Loucy (cell line): Measurements from ENCODE around the gene RAMAC.
"Not testable (repeated sequence)": the region's sequence is repeated elsewhere in the genome, so short reads cannot be mapped to it uniquely, and the experiment has no call there.

ENCODE experiments used
- H2AFZ ChIP-seq: fragments of 200-600 bp; sonication (generic); 2 replicates; pipeline ENCODE4 v1.6.0; 2016; ENCODE audit warnings: antibody characterized with exemption, mild to moderate bottlenecking, low read length, moderate library complexity
- H3F3A ChIP-seq: fragments of 200-600 bp; 2 replicates; pipeline ENCODE4 v1.6.0; 2016; ENCODE audit warnings: antibody characterized with exemption, low read depth, mild to moderate bottlenecking
- H3K27me3 ChIP-seq: fragments of 200-600 bp; sonication (generic); 2 replicates; pipeline ENCODE4 v1.6.1; 2014; ENCODE audit warnings: low read length, mild to moderate bottlenecking; ENCODE audit not compliant: insufficient read depth, poor library complexity, severe bottlenecking
- H3K36me3 ChIP-seq: fragments of 200-600 bp; sonication (generic); 2 replicates; pipeline ENCODE4 v1.6.1; 2016; ENCODE audit warnings: low read length; ENCODE audit not compliant: insufficient read depth
- H3K4me1 ChIP-seq: fragments of 200-600 bp; sonication (generic); 2 replicates; pipeline ENCODE4 v1.5.1; 2014; ENCODE audit warnings: low read length, mild to moderate bottlenecking; ENCODE audit not compliant: insufficient read depth, poor library complexity, severe bottlenecking
- H3K4me2 ChIP-seq: fragments of 200-600 bp; sonication (generic); 2 replicates; pipeline ENCODE4 v1.6.0; 2014; ENCODE audit warnings: antibody characterized with exemption, low read length, low read depth, mild to moderate bottlenecking; ENCODE audit not compliant: poor library complexity, severe bottlenecking
- H3K4me3 ChIP-seq: fragments of 200-600 bp; sonication (generic); 2 replicates; pipeline ENCODE4 v1.5.1; 2014; ENCODE audit warnings: low read length, mild to moderate bottlenecking, mixed read lengths; ENCODE audit not compliant: poor library complexity, severe bottlenecking
- H3K79me2 ChIP-seq: fragments of 200-600 bp; sonication (generic); 2 replicates; pipeline ENCODE4 v1.6.1; 2014; ENCODE audit warnings: low read length; ENCODE audit not compliant: insufficient read depth
- H3K9ac ChIP-seq: fragments of 200-600 bp; sonication (generic); 2 replicates; pipeline ENCODE4 v1.6.0; 2014; ENCODE audit warnings: mild to moderate bottlenecking, low read depth, low read length, moderate library complexity; ENCODE audit not compliant: poor library complexity, severe bottlenecking
- H3K9me2 ChIP-seq: fragments of 200-600 bp; sonication (generic); replicated peaks from 2 replicates; pipeline ENCODE4 v1.6.1; 2016; ENCODE audit warnings: low read depth, low read length, mixed read lengths
- H3K9me3 ChIP-seq: fragments of 200-600 bp; sonication (generic); 2 replicates; pipeline ENCODE4 v1.6.1; 2014; ENCODE audit warnings: mild to moderate bottlenecking, antibody characterized with exemption, low read length, low read depth; ENCODE audit not compliant: insufficient read depth
- H4K20me1 ChIP-seq: fragments of 200-600 bp; sonication (generic); 2 replicates; pipeline ENCODE4 v1.6.0; 2014; ENCODE audit warnings: antibody characterized with exemption, low read length, mild to moderate bottlenecking; ENCODE audit not compliant: insufficient read depth, poor library complexity, severe bottlenecking
- CTCF ChIP-seq: fragments of 200-600 bp; sonication (generic); conservative IDR thresholded peaks from 2 replicates; pipeline ENCODE4 v1.5.1; 2014; ENCODE audit warnings: mild to moderate bottlenecking, antibody characterized with exemption, low read length
- EZH2phosphoT487 ChIP-seq: fragments of 200-600 bp; IDR thresholded peaks from 2 replicates; pipeline ENCODE4 v1.6.1; 2018; ENCODE audit warnings: antibody characterized with exemption, mild to moderate bottlenecking, moderate library complexity, borderline replicate concordance

RAMAC gene

DNA sequence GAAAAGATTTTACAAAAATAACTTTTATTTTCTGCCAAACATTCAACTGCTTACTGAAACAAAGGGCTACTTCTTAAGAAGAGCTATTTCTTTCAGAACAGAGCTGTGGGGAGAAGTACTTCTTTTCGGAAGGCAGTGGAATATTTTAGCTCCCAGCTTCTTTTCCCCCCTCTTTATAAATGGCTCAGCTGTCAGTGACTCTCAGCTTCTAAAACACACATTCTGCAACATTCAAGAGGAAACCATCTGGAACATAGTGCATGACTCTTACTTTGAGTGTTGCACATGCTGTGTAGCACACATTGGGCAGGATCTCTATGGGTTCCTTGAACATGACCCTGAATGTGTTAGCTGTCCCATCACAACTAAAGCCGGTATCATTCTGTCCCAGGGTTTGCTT is 32.4 kb downstream of the RAMAC start:
- no peak overlapping the region for H2AFZ ChIP-seq
- peaks cover 11% of the 10 kb centered on the region; the same call in 1 of the 2 replicates for H3F3A ChIP-seq
- peaks cover 51% of the 10 kb centered on the region; the same call in 1 of the 2 replicates for H3K36me3 ChIP-seq
- no peak for TF ChIP-seq EZH2phosphoT487
- no peak for TF ChIP-seq CTCF
- H4K20me1 ChIP-seq: no peaks in the 10 kb centered on the region
- H3K79me2 ChIP-seq: 0 out of 2 replicates have a peak, but pooled peaks cover 2% of the 10 kb centered on the region
- no peak overlapping the region for H3K4me3 ChIP-seq
- H3K9me3 ChIP-seq: no peaks in the 10 kb centered on the region
- no peaks in the 10 kb centered on the region for H3K27me3 ChIP-seq
- H3K4me2 ChIP-seq: no peak overlapping the region
- no peak overlapping the region for H3K9ac ChIP-seq
- H3K9me2 ChIP-seq: no peaks in the 10 kb centered on the region
- H3K4me1 ChIP-seq: peaks cover 11% of the 10 kb centered on the region

DNA sequence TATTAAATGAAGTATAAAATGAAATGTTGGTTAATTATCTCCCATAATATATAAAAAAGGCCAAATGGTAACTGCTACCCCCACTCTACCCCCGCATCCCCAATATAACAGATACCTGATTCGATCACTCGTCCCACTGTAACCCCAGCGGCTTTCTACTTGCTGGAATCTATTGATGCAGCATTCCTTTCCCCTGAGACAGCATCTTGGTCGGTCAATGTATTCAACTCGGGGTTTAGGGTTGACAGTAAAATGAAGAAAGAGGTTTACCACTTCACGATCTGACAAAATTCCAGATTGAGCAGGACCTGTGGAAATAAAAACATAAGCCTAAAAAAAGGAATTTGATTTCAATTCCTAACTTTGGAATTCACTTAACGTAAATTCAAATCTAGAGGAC is 44.0 kb downstream of the RAMAC start:
- Histone ChIP-seq H3K4me3 (no peak overlapping the region), H3K9me3 (no peaks in the 10 kb centered on the region), H3K9me2 (no peaks in the 10 kb centered on the region), H3K27me3 (no peaks in the 10 kb centered on the region), H3K4me2 (no peak overlapping the region), H2AFZ (no peak overlapping the region), H3K79me2 (peaks cover 44% of the 10 kb centered on the region), H3K9ac (no peak overlapping the region), H3K4me1 (no peaks in the 10 kb centered on the region), H3K36me3 (peaks cover 76% of the 10 kb centered on the region), H3F3A (no peaks in the 10 kb centered on the region), H4K20me1 (peaks cover 34% of the 10 kb centered on the region)
- TF ChIP-seq EZH2phosphoT487: no peak
- no peak for TF ChIP-seq CTCF

DNA sequence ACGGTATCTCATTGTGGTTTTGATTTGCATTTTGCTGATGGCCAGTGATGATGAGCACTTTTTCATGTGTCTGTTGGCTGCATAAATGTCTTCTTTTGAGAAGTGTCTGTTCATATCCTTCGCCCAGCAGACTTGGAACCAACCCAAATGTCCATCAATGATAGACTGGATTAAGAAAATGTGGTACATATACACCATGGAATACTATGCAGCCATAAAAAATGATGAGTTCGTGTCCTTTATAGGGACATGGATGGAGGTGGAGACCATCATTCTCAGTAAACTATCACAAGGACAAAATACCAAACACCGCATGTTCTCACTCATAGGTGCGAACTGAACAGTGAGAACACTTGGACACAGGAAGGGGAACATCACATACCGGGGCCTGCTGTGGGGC is 45.2 kb downstream of the RAMAC start:
- not testable (repeated sequence) for H3K4me2 ChIP-seq, H3K9ac ChIP-seq, H3K9me2 ChIP-seq, H3K9me3 ChIP-seq, H3K27me3 ChIP-seq, H3K4me3 ChIP-seq, H2AFZ ChIP-seq, H3F3A ChIP-seq, H3K4me1 ChIP-seq
- peaks cover 56% of the 10 kb centered on the region for H3K79me2 ChIP-seq
- peaks cover 42% of the 10 kb centered on the region for H4K20me1 ChIP-seq
- H3K36me3 ChIP-seq: peaks cover 76% of the 10 kb centered on the region

GRCh38 chr15:83036253-83036652 is 50.2 kb downstream of the RAMAC start:
- H3K27me3 ChIP-seq: no peaks in the 10 kb centered on the region
- peaks cover 85% of the 10 kb centered on the region for H3K79me2 ChIP-seq
- H3K9ac ChIP-seq: no peak overlapping the region
- no peaks in the 10 kb centered on the region for H3F3A ChIP-seq
- TF ChIP-seq EZH2phosphoT487 (no peak), CTCF (no peak)
- no peak overlapping the region for H2AFZ ChIP-seq
- peaks cover 73% of the 10 kb centered on the region for H3K36me3 ChIP-seq
- no peaks in the 10 kb centered on the region for H3K9me2 ChIP-seq
- H3K9me3 ChIP-seq: no peaks in the 10 kb centered on the region; the same call in 1 of the 2 replicates
- peaks cover 41% of the 10 kb centered on the region for H4K20me1 ChIP-seq
- H3K4me3 ChIP-seq: no peak overlapping the region
- no peaks in the 10 kb centered on the region for H3K4me1 ChIP-seq
- no peak overlapping the region for H3K4me2 ChIP-seq
